HCT116 (cell line): Measurements from ENCODE around the gene ESPNL. TPM values are rescaled to one million over a fixed set of nuclear protein-coding genes. Genes with fewer than 3 reads are reported as not detected.
A peak's percentile ranks its signal among the peaks of the same experiment; 100 is the strongest.

Experiments
- ATAC-seq: fragments of 200-7000 bp; cut with Tn5 transposase; 2 replicates; pipeline ENCODE4 v1.9.1; 2020; ENCODE audit warnings: mild to moderate bottlenecking, moderate library complexity
- BruUV-seq: library from RNA; stranded (reverse); fragments of 400-500 nt; replicated peaks from 2 replicates; lab custom pipeline; 2021; lab: Mats Ljungman, UMichigan
- CTCF ChIA-PET: fragments of 300-600 bp; sonication (Branson Sonifier 250); formaldehyde crosslinking; loops from one replicate; lab custom pipeline; 2021; ENCODE audit warnings: antibody characterized with exemption; lab: Charles Lee
- POLR2A ChIA-PET: fragments of 300-600, 350-600 bp; sonication (Branson Sonifier 250); formaldehyde crosslinking; loops from one replicate; lab custom pipeline; 2021; ENCODE audit warnings: antibody characterized with exemption; lab: Charles Lee
- RAD21 ChIA-PET, 2 experiments: fragments of 300-600 bp; sonication (Branson Sonifier 250); formaldehyde crosslinking; loops; one replicate each; lab custom pipeline; 2023; ENCODE audit warnings: low total read pairs in 2 of 2; ENCODE audit not compliant: uncharacterized antibody in 2 of 2, unreplicated experiment in 2 of 2, low non-redundant PET in 1 of 2; lab: Charles Lee
- DNase-seq: peaks from one replicate; pipeline ENCODE4 v3.0.0-alpha.2; 2010; ENCODE audit warnings: low read depth, low spot score
- H2AFZ ChIP-seq: fragments of 200-600 bp; shearing (Covaris generic), sonication (generic); 2 replicates; pipeline ENCODE4 v1.6.1; 2017; ENCODE audit warnings: low read depth, mixed run types, mixed read lengths, antibody characterized with exemption, low read length; ENCODE audit not compliant: poor library complexity, severe bottlenecking
- H3K27ac ChIP-seq: 2 replicates; pipeline ENCODE4 v1.5.1; 2012; ENCODE audit warnings: low read depth, low read length
- H3K27me3 ChIP-seq: fragments of 200-600 bp; sonication (generic); 2 replicates; pipeline ENCODE4 v1.6.1; 2016; ENCODE audit warnings: mixed run types, low read length, mixed read lengths; ENCODE audit not compliant: insufficient read depth
- H3K36me3 ChIP-seq, 2 experiments: fragments of 200-500 bp in 1 of 2; fragments of 200-600 bp in 1 of 2; sonication (Bioruptor generic) in 1 of 2; sonication (generic) in 1 of 2; 2 replicates each; pipeline versions ENCODE4 v1.5.1 to v1.6.1; 2014 to 2016; ENCODE audit warnings: low read length in 2 of 2, inconsistent platforms in 1 of 2, mixed read lengths in 1 of 2, mixed run types in 1 of 2; ENCODE audit not compliant: insufficient read depth in 2 of 2, control insufficient read depth in 1 of 2
- H3K4me1 ChIP-seq, 2 experiments: fragments of 200-600 bp in 1 of 2; sonication (generic) in 1 of 2; 2 replicates each; pipeline versions ENCODE4 v1.5.1 to v1.6.1; 2012 to 2017; ENCODE audit warnings: low read length in 2 of 2, inconsistent platforms in 1 of 2, mild to moderate bottlenecking in 1 of 2, mixed read lengths in 1 of 2, mixed run types in 1 of 2, moderate library complexity in 1 of 2; ENCODE audit not compliant: insufficient read depth in 2 of 2, control insufficient read depth in 1 of 2
- H3K4me2 ChIP-seq: fragments of 200-600 bp; sonication (generic); 2 replicates; pipeline ENCODE4 v1.6.1; 2017; ENCODE audit warnings: mixed run types, low read length, mixed read lengths
- H3K4me3 ChIP-seq, 2 experiments: fragments of 200-600 bp in 1 of 2; sonication (generic) in 1 of 2; replicated peaks in 1 of 2; 2 replicates each; pipeline ENCODE4 v1.5.1; 2011 to 2016; ENCODE audit warnings: low read length in 2 of 2, control low read depth in 1 of 2, low read depth in 1 of 2, mild to moderate bottlenecking in 1 of 2, mixed read lengths in 1 of 2, mixed run types in 1 of 2
- H3K79me2 ChIP-seq: fragments of 200-600 bp; sonication (generic); 2 replicates; pipeline ENCODE4 v1.6.1; 2017; ENCODE audit warnings: mild to moderate bottlenecking, mixed run types, low read length, moderate library complexity, mixed read lengths; ENCODE audit not compliant: insufficient read depth
- H3K9ac ChIP-seq: fragments of 200-600 bp; sonication (generic); 2 replicates; pipeline ENCODE4 v1.6.1; 2016; ENCODE audit warnings: low read length, mixed read lengths
- H3K9me2 ChIP-seq: fragments of 200-600 bp; sonication (generic), shearing (Covaris generic); 2 replicates; pipeline ENCODE4 v1.6.1; 2017; ENCODE audit warnings: mixed run types, mild to moderate bottlenecking, moderate library complexity; ENCODE audit not compliant: insufficient read depth
- H3K9me3 ChIP-seq, 2 experiments: fragments of 200-500 bp in 1 of 2; fragments of 200-600 bp in 1 of 2; sonication (Bioruptor generic) in 1 of 2; sonication (generic) in 1 of 2; 2 replicates each; pipeline ENCODE4 v1.6.1; 2014 to 2017; ENCODE audit warnings: low read length in 2 of 2, mixed read lengths in 2 of 2, inconsistent platforms in 1 of 2, low read depth in 1 of 2, mild to moderate bottlenecking in 1 of 2, mixed run types in 1 of 2, moderate library complexity in 1 of 2; ENCODE audit not compliant: control insufficient read depth in 1 of 2, insufficient read depth in 1 of 2
- H4K20me1 ChIP-seq: fragments of 200-600 bp; sonication (generic), shearing (Covaris generic); 2 replicates; pipeline ENCODE4 v1.6.1; 2017; ENCODE audit warnings: mixed run types, mild to moderate bottlenecking, moderate library complexity; ENCODE audit not compliant: insufficient read depth
- CBX3 ChIP-seq: IDR thresholded peaks from 2 replicates; pipeline ENCODE4 v1.6.1; 2012; ENCODE audit warnings: low read depth
- SIN3A ChIP-seq: IDR thresholded peaks from 2 replicates; pipeline ENCODE4 v1.6.1; 2012; ENCODE audit warnings: low read depth
- SRF ChIP-seq: IDR thresholded peaks from 2 replicates; pipeline ENCODE4 v1.6.1; 2012; ENCODE audit warnings: low read depth
- YY1 ChIP-seq: IDR thresholded peaks from 2 replicates; pipeline ENCODE4 v1.6.1; 2011; ENCODE audit warnings: low read length, low read depth, moderate library complexity, mild to moderate bottlenecking; ENCODE audit not compliant: insufficient replicate concordance; ENCODE audit errors: extremely low read depth
- ZFX ChIP-seq: fragments of 450-650 bp; IDR thresholded peaks from 2 replicates; pipeline ENCODE4 v1.6.1; 2017
- intact Hi-C: fragments of 100-400 bp; cut with micrococcal nuclease; formaldehyde crosslinking; loops from 2 replicates; pipeline ENCODE4 v1.10.0; 2022
- total RNA-seq: library from RNA; stranded (reverse); gene quantifications from one replicate; pipeline ENCODE4 v1.2.1, GENCODE V29; 2021; ENCODE audit not compliant: unreplicated experiment
- TF ChIP-seq, protein P1 (sequence below), 3 experiments: fragments of 200-600 bp in 1 of 3; sonication (generic) in 1 of 3; IDR thresholded peaks in 2 of 3; conservative IDR thresholded peaks in 1 of 3; 2 replicates each; pipeline ENCODE4 v1.5.1; 2012 to 2017; ENCODE audit warnings: low read depth in 2 of 3, low read length in 2 of 3, antibody characterized with exemption in 1 of 3, borderline replicate concordance in 1 of 3, control low read depth in 1 of 3, mild to moderate bottlenecking in 1 of 3, mixed read lengths in 1 of 3, mixed run types in 1 of 3, moderate library complexity in 1 of 3; ENCODE audit not compliant: insufficient read depth in 1 of 3

ESPNL gene
- total RNA-seq, 1 experiment from 2014 or later, result 0.22 TPM

DNA sequence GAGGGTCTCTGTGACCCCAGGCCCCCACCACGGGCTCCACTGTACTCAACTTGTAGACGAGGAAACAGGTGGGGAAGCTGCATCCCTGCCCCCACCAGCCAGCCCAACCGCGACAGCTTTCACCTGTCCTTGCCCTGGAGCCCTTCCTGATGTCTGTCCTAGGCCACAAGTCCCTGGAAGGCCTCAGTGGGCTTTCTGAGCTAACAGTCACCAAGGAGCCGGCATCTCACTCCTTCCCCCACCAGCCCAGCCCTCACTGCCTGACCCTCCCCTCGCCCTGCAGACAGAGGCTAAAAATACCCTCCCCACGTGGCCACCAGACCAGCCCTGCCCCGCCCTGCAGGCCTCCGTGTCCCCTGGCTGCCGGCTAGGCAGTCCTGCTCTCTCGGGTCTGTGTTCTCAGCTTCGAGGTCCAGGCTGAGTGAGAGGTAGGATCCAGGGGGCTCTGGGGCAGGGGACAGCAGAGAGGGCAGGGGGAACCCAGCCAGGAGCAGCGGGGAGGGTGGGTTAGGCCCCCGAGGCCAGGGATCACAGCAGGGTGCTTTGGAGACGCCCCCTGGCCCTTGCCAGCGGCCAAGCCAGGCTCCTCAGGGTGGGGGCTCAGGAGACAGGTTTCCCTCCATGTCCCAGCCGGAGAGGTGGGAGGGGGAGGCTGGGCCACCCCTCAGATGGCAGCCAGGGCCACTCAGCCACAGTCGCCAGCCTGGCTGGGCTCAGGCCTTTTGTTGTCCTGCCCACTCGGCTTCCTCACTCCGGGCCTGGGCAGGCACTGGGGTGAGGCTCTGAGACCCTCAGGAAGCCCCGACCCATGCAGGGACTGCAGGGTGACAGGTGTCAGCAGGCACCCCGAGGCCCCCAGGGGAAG lies 38.4 kb downstream of the ESPNL start, which contains the start of gene KLHL30:
Gene KLHL30, plus strand, starts transcription at position 338 of the 865 bp plus-strand sequence. CDS start 2,087 bp downstream, outside the sequence.
- BruUV-seq, result no TSS peak
- ChIA-PET RAD21 (no interaction called here), POLR2A (no interaction called here), CTCF (interaction anchor here (1.0 to 1.3 kb wide), 3 partner anchors 14 to 280 kb away, joined by 3 to 6 read pairs (median 3); no protein-coding TSS in a partner anchor)
- Histone ChIP-seq H3K4me2 (peak within 1 kb of the TSS; percentile 52), H3K36me3 (no peaks in the 10 kb centered on the region), H3K9me2 (no peaks in the 10 kb centered on the region), H3K4me3 (peak within 1 kb of the TSS in 1 of 2 experiments; percentile 1; a peak in 1 of 4 replicates), H3K27ac (peak within 1 kb of the TSS; percentile 42; the same call in 1 of the 2 replicates), H3K9me3 (no peaks in the 10 kb centered on the region), H3K79me2 (no peaks in the 10 kb centered on the region), H3K27me3 (no peaks in the 10 kb centered on the region), H3K4me1 (peaks cover 42 to 52% of the 10 kb centered on the region in 2 experiments), H3K9ac (peak within 1 kb of the TSS; percentile 39), H2AFZ (no peak within 1 kb of the TSS), H4K20me1 (no peaks in the 10 kb centered on the region)
- no peak for ATAC-seq
- no peak for DNase-seq
- intact Hi-C loops, result no loop called here
- TF ChIP-seq ZFX, result 0 out of 2 replicates have a peak, but pooled peaks have one; percentile 26
- no peak for TF ChIP-seq SRF
- TF ChIP-seq, all 23 proteins: peak for 1

GRCh38 chr2:238139196-238140039 lies 39.3 kb downstream of the ESPNL start:
- BruUV-seq, result no TSS peak
- ATAC-seq (peak; percentile 68), DNase-seq (no peak)
- no peak overlapping the region for H2AFZ ChIP-seq
- CTCF ChIA-PET, result interaction anchor here (1.0 to 1.3 kb wide), 3 partner anchors 13 to 281 kb away, joined by 3 to 6 read pairs (median 3); no protein-coding TSS in a partner anchor
- no peaks in the 10 kb centered on the region for H3K27me3 ChIP-seq
- no peaks in the 10 kb centered on the region for H3K9me2 ChIP-seq
- H3K4me2 ChIP-seq, result peak overlapping the region; percentile 52
- POLR2A ChIA-PET, result no interaction called here
- H3K4me1 ChIP-seq, result peaks cover 48 to 61% of the 10 kb centered on the region in 2 experiments
- H3K36me3 ChIP-seq, result no peaks in the 10 kb centered on the region
- RAD21 ChIA-PET, result interaction anchor here in 1 of 2 experiments (0.6 kb wide), 1 partner anchor 44 kb away, joined by 3 read pairs; no protein-coding TSS in a partner anchor
- H3K27ac ChIP-seq, result peak overlapping the region; percentile 42; the same call in 1 of the 2 replicates
- peak overlapping the region; percentile 39; the same call in 1 of the 2 replicates for H3K9ac ChIP-seq
- peak overlapping the region in 1 of 2 experiments; percentile 1; a peak in 1 of 4 replicates for H3K4me3 ChIP-seq
- H3K9me3 ChIP-seq, result no peaks in the 10 kb centered on the region
- H4K20me1 ChIP-seq, result no peaks in the 10 kb centered on the region
- no peaks in the 10 kb centered on the region for H3K79me2 ChIP-seq
- TF ChIP-seq YY1 (peak; percentile 25), ZFX (no peak), SIN3A (no peak), CBX3 (no peak)
- TF ChIP-seq, protein P1, sequence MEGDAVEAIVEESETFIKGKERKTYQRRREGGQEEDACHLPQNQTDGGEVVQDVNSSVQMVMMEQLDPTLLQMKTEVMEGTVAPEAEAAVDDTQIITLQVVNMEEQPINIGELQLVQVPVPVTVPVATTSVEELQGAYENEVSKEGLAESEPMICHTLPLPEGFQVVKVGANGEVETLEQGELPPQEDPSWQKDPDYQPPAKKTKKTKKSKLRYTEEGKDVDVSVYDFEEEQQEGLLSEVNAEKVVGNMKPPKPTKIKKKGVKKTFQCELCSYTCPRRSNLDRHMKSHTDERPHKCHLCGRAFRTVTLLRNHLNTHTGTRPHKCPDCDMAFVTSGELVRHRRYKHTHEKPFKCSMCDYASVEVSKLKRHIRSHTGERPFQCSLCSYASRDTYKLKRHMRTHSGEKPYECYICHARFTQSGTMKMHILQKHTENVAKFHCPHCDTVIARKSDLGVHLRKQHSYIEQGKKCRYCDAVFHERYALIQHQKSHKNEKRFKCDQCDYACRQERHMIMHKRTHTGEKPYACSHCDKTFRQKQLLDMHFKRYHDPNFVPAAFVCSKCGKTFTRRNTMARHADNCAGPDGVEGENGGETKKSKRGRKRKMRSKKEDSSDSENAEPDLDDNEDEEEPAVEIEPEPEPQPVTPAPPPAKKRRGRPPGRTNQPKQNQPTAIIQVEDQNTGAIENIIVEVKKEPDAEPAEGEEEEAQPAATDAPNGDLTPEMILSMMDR (IDR thresholded peaks at IDR 0.05 in 2 of 3, conservative IDR thresholded peaks at IDR 0.05 in 1 of 3; ENCODE audit: borderline replicate concordance in 1 of 3, insufficient read depth in 1 of 3, low read depth in 2 of 3, low read length in 2 of 3), result peak in 2 of 3 experiments; percentile 94 to 97; a peak in 4 of 6 replicates
- intact Hi-C loops, result no loop called here
